K562 treated with DMSO at 1 percent for 48 hours (cell line): Measurements from ENCODE around the gene ANKRD30BL. TPM values are rescaled to one million over a fixed set of nuclear protein-coding genes. Genes with fewer than 3 reads are reported as not detected.

Experiments used
- total RNA-seq: library from RNA; unstranded; fragments of 300-600 nt; gene quantifications from 2 replicates; pipeline ENCODE4 v1.2.3, GENCODE V29; 2022; ENCODE audit warnings: low replicate concordance; ENCODE audit errors: extremely low read depth

The ANKRD30BL gene
- total RNA-seq = not detected in 2 replicates

GRCh38 chr2:132161161-132162124 lies at the start of gene ANKRD30BL:
Gene ANKRD30BL (minus strand): TSS chr2:132161952. CDS start chr2:132161705, 247 bp downstream.

